A549 (cell line): ENCODE results near the gene PNPLA6. TPM values are rescaled to one million over a fixed set of nuclear protein-coding genes. Genes with fewer than 3 reads are reported as not detected.
A peak's percentile ranks its signal among the peaks of the same experiment; 100 is the strongest.

Experiments used
- ATAC-seq, 2 experiments: fragments of 200-7000 bp in 1 of 2; fragments of >200 bp in 1 of 2; cut with Nextera tagmentation in 1 of 2; cut with Tn5 transposase in 1 of 2; 3 replicates each; pipeline versions ENCODE4 v1.8.0 to v1.9.1; 2018 to 2020; ENCODE audit warnings: mild to moderate bottlenecking in 1 of 2, moderate library complexity in 1 of 2
- CTCF ChIA-PET: fragments of 300-600 bp; sonication (Branson Sonifier 250); formaldehyde crosslinking; extraction: SDS; loops from one replicate; lab custom pipeline; 2021; ENCODE audit warnings: antibody characterized with exemption, inconsistent platforms; lab: Yijun Ruan, JAX
- POLR2A ChIA-PET: fragments of 350-600 bp; formaldehyde crosslinking; extraction: SDS; loops from one replicate; lab custom pipeline; 2021; ENCODE audit warnings: antibody characterized with exemption, inconsistent platforms; lab: Yijun Ruan, JAX
- DNase-seq, 2 experiments: peaks; one replicate each; pipeline versions ENCODE4 v3.0.0 to v3.0.0-alpha.2; 2011 to 2016; ENCODE audit warnings: low read depth in 1 of 2, low spot score in 1 of 2
- FAIRE-seq: peaks from 2 replicates; lab custom pipeline; 2011; peaks lifted over from hg19 to GRCh38; lab: Jason Lieb, UNC
- H3K27ac ChIP-seq, 2 experiments: fragments of >200 bp; sonication (Bioruptor Twin); formaldehyde crosslinking; 3 replicates each; pipeline ENCODE4 v1.5.1; 2016 to 2017
- H3K4me1 ChIP-seq: fragments of >200 bp; sonication (Bioruptor Twin); formaldehyde crosslinking; 3 replicates; pipeline ENCODE4 v1.6.1; 2016
- H3K4me2 ChIP-seq: fragments of >200 bp; sonication (Bioruptor Twin); formaldehyde crosslinking; 3 replicates; pipeline ENCODE4 v1.6.1; 2016
- H3K4me3 ChIP-seq: fragments of >200 bp; sonication (Bioruptor Twin); formaldehyde crosslinking; 3 replicates; pipeline ENCODE4 v1.5.1; 2016
- H3K9me3 ChIP-seq: fragments of >200 bp; sonication (Bioruptor Twin); formaldehyde crosslinking; 3 replicates; pipeline ENCODE4 v1.6.1; 2016
- BHLHE40 ChIP-seq: IDR thresholded peaks from 2 replicates; pipeline ENCODE4 v1.6.1; 2012; ENCODE audit warnings: low read depth, low read length, inconsistent platforms
- CBX2 ChIP-seq: fragments of 200-600 bp; sonication (generic); IDR thresholded peaks from 2 replicates; pipeline ENCODE4 v1.6.1; 2016; ENCODE audit warnings: low read depth, mild to moderate bottlenecking, borderline replicate concordance
- CHD4 ChIP-seq: fragments of 200-600 bp; sonication (generic); IDR thresholded peaks from 2 replicates; pipeline ENCODE4 v1.6.1; 2016; ENCODE audit warnings: antibody characterized with exemption, mild to moderate bottlenecking, borderline replicate concordance
- ESRRA ChIP-seq: fragments of 150-350 bp; IDR thresholded peaks from 2 replicates; pipeline ENCODE4 v1.6.1; 2014; ENCODE audit warnings: mild to moderate bottlenecking, low read length, borderline replicate concordance
- FOSB ChIP-seq: fragments of 250-450 bp; sonication (Bioruptor Pico); IDR thresholded peaks from 2 replicates; pipeline ENCODE4 v1.5.0; 2020; ENCODE audit warnings: mild to moderate bottlenecking, moderate library complexity
- FOSL2 ChIP-seq, 2 experiments: fragments of 450-650 bp in 1 of 2; fragments of >200 bp in 1 of 2; sonication (Bioruptor Twin) in 1 of 2; formaldehyde crosslinking; IDR thresholded peaks; 2 replicates each; pipeline versions ENCODE4 v1.5.0 to v1.6.1; 2016 to 2020; ENCODE audit warnings: mild to moderate bottlenecking in 1 of 2, moderate library complexity in 1 of 2
- FOXS1 ChIP-seq: fragments of 250-450 bp; sonication (Bioruptor Pico); IDR thresholded peaks from 2 replicates; pipeline ENCODE4 v1.5.0; 2020; ENCODE audit warnings: mild to moderate bottlenecking, moderate library complexity
- HDAC2 ChIP-seq: fragments of 200-600 bp; sonication (generic); IDR thresholded peaks from 2 replicates; pipeline ENCODE4 v1.6.1; 2016
- HOXB13 ChIP-seq: fragments of 250-450 bp; sonication (Bioruptor Pico); IDR thresholded peaks from 2 replicates; pipeline ENCODE4 v1.5.0; 2020; ENCODE audit warnings: low read depth, mild to moderate bottlenecking, moderate library complexity
- HOXB5 ChIP-seq: fragments of 250-450 bp; sonication (Bioruptor Pico); IDR thresholded peaks from 2 replicates; pipeline ENCODE4 v1.5.0; 2020; ENCODE audit warnings: mild to moderate bottlenecking, moderate library complexity
- JUN ChIP-seq, 2 experiments: fragments of >200 bp; sonication (Bioruptor Twin); formaldehyde crosslinking; IDR thresholded peaks; 2 replicates in 1 of 2; 3 replicates in 1 of 2; pipeline ENCODE4 v1.6.1; 2016 to 2017
- KDM1A ChIP-seq: fragments of 200-600 bp; sonication (generic); IDR thresholded peaks from 2 replicates; pipeline ENCODE4 v1.6.1; 2016; ENCODE audit warnings: low read depth, mild to moderate bottlenecking
- KDM5A ChIP-seq: fragments of 200-600 bp; sonication (generic); IDR thresholded peaks from 2 replicates; pipeline ENCODE4 v1.6.1; 2016; ENCODE audit warnings: antibody characterized with exemption, mild to moderate bottlenecking
- NFE2L2 ChIP-seq: fragments of 150-350 bp; conservative IDR thresholded peaks from 2 replicates; pipeline ENCODE4 v1.6.1; 2014; ENCODE audit warnings: low read length
- NR3C1 ChIP-seq: fragments of >200 bp; sonication (Bioruptor Twin); formaldehyde crosslinking; IDR thresholded peaks from 3 replicates; pipeline ENCODE4 v1.6.1; 2017
- PHF8 ChIP-seq: fragments of 200-600 bp; sonication (generic); IDR thresholded peaks from 2 replicates; pipeline ENCODE4 v1.6.1; 2016; ENCODE audit warnings: low read depth, mild to moderate bottlenecking, antibody characterized with exemption, moderate library complexity, borderline replicate concordance
- POLR2A ChIP-seq: IDR thresholded peaks from 2 replicates; pipeline ENCODE4 v1.6.1; 2012; ENCODE audit warnings: mild to moderate bottlenecking, low read length
- POLR2AphosphoS2 ChIP-seq: conservative IDR thresholded peaks from 2 replicates; pipeline ENCODE4 v1.6.1; 2012; ENCODE audit warnings: low read length, improper control_type of control experiment, inconsistent platforms
- RAD21 ChIP-seq, 2 experiments: fragments of >200 bp in 1 of 2; sonication (Bioruptor Twin) in 1 of 2; formaldehyde crosslinking in 1 of 2; IDR thresholded peaks in 1 of 2; conservative IDR thresholded peaks in 1 of 2; 2 replicates in 1 of 2; 3 replicates in 1 of 2; pipeline ENCODE4 v1.6.1; 2012 to 2018; ENCODE audit warnings: inconsistent platforms in 1 of 2
- RARB ChIP-seq: fragments of 250-450 bp; sonication (Bioruptor Pico); IDR thresholded peaks from 2 replicates; pipeline ENCODE4 v1.8.0; 2021; ENCODE audit warnings: mild to moderate bottlenecking, moderate library complexity
- RNF2 ChIP-seq: fragments of 200-600 bp; sonication (generic); IDR thresholded peaks from 2 replicates; pipeline ENCODE4 v1.6.1; 2016; ENCODE audit warnings: low read depth, mild to moderate bottlenecking, antibody characterized with exemption, moderate library complexity, borderline replicate concordance
- SMC3 ChIP-seq: fragments of >200 bp; sonication (Bioruptor Twin); formaldehyde crosslinking; IDR thresholded peaks from 3 replicates; pipeline ENCODE4 v1.6.1; 2018; ENCODE audit warnings: inconsistent platforms
- TP53 ChIP-seq: fragments of 250-450 bp; sonication (Bioruptor Pico); IDR thresholded peaks from 2 replicates; pipeline ENCODE4 v1.5.0; 2021; ENCODE audit warnings: mild to moderate bottlenecking, moderate library complexity
- ZC3H11A ChIP-seq: fragments of 450-650 bp; IDR thresholded peaks from 2 replicates; pipeline ENCODE4 v1.6.1; 2014; ENCODE audit warnings: antibody characterized with exemption, mild to moderate bottlenecking
- ZSCAN20 ChIP-seq: fragments of 250-450 bp; sonication (Bioruptor Pico); IDR thresholded peaks from 2 replicates; pipeline ENCODE4 v1.8.0; 2022; ENCODE audit warnings: mild to moderate bottlenecking, moderate library complexity
- WGBS: methylation state at CpG from one replicate; pipeline ENCODE4 v1.1.6; 2017; ENCODE audit errors: missing lambda C conversion rate; 5-methylcytosine and 5-hydroxymethylcytosine counted together
- polyA plus RNA-seq, 4 experiments: library from polyadenylated mRNA; depleted of rRNA in 3 of 4; stranded (reverse); fragments of >200 nt; fragmentation: RNase III in 1 of 4; extraction: RNeasy Plus Mini Kit Qiagen cat#74134 plus additional on column Dnase treatment in 1 of 4; gene quantifications; 2 replicates in 3 of 4; 3 replicates in 1 of 4; pipeline ENCODE4 v1.2.3, GENCODE V29; 2011 to 2017
- TF ChIP-seq, protein P1 (sequence below): fragments of >200 bp; sonication (Bioruptor Twin); formaldehyde crosslinking; IDR thresholded peaks from 3 replicates; pipeline ENCODE4 v1.5.1; 2016
- TF ChIP-seq, protein P2 (sequence below): IDR thresholded peaks from 2 replicates; pipeline ENCODE4 v1.6.1; 2012
- TF ChIP-seq, protein P3 (sequence below): fragments of 250-450 bp; sonication (Bioruptor Pico); IDR thresholded peaks from 2 replicates; pipeline ENCODE4 v1.5.0; 2021; ENCODE audit warnings: mild to moderate bottlenecking, moderate library complexity, borderline replicate concordance
- TF ChIP-seq, protein P4 (sequence below): IDR thresholded peaks from 2 replicates; pipeline ENCODE4 v1.6.1; 2012
- TF ChIP-seq, protein P5 (sequence below): fragments of 450-650 bp; IDR thresholded peaks from 2 replicates; pipeline ENCODE4 v1.6.1; 2014; ENCODE audit warnings: antibody characterized with exemption
- TF ChIP-seq, protein P6 (sequence below): IDR thresholded peaks from 2 replicates; pipeline ENCODE4 v1.6.1; 2012; ENCODE audit warnings: low read depth, borderline replicate concordance

Gene PNPLA6
- polyA plus RNA-seq, 2 of the 4 experiments (the other 2 are of a cell fraction), result 17.0 to 58.1 TPM

DNA sequence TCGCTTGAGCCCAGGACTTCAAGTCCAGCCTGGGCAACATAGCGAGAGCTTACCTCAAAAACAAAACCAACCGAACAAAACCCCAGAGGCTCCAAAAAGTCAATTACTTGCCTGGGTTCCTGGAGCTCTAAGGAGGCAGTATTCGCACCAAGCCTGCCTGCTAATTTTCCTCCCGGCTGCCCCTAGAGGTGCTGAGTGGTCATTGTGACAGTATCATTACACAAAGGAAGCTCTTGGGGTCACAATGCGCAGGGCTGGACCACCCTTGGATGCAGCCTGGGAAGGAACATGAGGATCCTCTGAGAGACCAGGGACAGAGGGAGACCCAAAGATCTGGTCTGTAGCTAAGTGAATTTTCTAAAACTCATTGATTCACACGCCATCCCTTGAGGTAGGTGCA is 38.2 kb upstream of the PNPLA6 start (continued):
- TF ChIP-seq NR3C1 (no peak), JUN (IDR thresholded peaks at IDR 0.05) (no peak)
- TF ChIP-seq, protein P1, sequence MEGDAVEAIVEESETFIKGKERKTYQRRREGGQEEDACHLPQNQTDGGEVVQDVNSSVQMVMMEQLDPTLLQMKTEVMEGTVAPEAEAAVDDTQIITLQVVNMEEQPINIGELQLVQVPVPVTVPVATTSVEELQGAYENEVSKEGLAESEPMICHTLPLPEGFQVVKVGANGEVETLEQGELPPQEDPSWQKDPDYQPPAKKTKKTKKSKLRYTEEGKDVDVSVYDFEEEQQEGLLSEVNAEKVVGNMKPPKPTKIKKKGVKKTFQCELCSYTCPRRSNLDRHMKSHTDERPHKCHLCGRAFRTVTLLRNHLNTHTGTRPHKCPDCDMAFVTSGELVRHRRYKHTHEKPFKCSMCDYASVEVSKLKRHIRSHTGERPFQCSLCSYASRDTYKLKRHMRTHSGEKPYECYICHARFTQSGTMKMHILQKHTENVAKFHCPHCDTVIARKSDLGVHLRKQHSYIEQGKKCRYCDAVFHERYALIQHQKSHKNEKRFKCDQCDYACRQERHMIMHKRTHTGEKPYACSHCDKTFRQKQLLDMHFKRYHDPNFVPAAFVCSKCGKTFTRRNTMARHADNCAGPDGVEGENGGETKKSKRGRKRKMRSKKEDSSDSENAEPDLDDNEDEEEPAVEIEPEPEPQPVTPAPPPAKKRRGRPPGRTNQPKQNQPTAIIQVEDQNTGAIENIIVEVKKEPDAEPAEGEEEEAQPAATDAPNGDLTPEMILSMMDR, result no peak

DNA sequence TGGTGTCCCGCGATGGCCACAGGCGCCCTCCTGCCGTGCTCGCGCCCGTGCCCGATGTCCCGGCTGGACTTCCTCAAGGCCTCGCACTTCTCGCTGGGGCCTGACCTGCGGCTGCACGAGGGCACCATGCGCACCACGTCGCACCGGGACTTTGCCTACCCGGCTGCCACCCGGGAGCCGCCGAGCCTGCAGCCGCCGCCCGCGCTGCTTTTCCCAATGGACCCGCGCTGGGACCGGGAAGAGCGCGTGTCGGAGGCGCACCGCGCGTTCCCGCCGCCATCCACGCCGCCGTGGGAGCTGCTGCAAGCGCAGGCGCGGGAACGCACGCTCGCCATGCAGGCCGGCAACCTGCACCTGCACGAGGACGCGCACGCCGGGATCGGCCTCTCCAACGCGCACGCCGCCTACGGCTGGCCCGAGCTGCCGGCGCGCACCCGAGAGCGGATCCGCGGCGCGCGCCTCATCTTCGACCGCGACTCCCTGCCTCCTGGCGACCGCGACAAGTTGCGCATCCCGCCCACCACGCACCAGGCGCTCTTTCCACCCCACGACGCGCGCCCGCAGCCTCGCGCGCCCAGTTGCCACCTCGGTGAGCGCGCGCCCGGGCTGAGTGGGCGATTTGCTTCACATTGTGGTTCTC is 34.6 kb upstream of the PNPLA6 start:
- ChIA-PET POLR2A (interaction anchor here (1.0 kb wide), 1 partner anchor 108 kb away, joined by 3 read pairs; no protein-coding TSS in a partner anchor), CTCF (interaction anchor here (0.7 kb wide), 1 partner anchor 25 kb away, joined by 4 read pairs; no protein-coding TSS in a partner anchor)
- peak overlapping the region; percentile 59 to 78; a peak in 5 of 6 replicates for H3K27ac ChIP-seq
- H3K4me2 ChIP-seq, result peak overlapping the region; percentile 81
- H3K4me1 ChIP-seq, result peaks cover 6% of the 10 kb centered on the region; the same call in 2 of the 3 replicates
- no peak for FAIRE-seq
- peak overlapping the region; percentile 41 for H3K4me3 ChIP-seq
- peak; percentile 62 to 75 for ATAC-seq
- H3K9me3 ChIP-seq, result no peaks in the 10 kb centered on the region
- DNase-seq, result peak; percentile 65 to 89
- 47% methylated on average over 7 of the region's 93 CpGs for WGBS
- TF ChIP-seq ZSCAN20 (CRISPR knock-in tag) (no peak), TP53 (0 out of 2 replicates have a peak, but pooled peaks have one; percentile 50), CHD4 (no peak), FOXS1 (no peak), POLR2AphosphoS2 (no peak), KDM1A (no peak), FOSL2 (IDR thresholded peaks at IDR 0.05) (no peak), FOSL2 (CRISPR knock-in tag; IDR thresholded peaks at IDR 0.05) (no peak), BHLHE40 (no peak), HOXB13 (CRISPR knock-in tag) (peak; percentile 84), FOSB (CRISPR knock-in tag) (no peak), RNF2 (peak; percentile 65; the same call in 1 of the 2 replicates), NFE2L2 (no peak), RARB (CRISPR knock-in tag) (no peak), ESRRA (no peak), ZC3H11A (no peak), HDAC2 (no peak), SMC3 (no peak), PHF8 (no peak), KDM5A (no peak), POLR2A (peak; percentile 79), HOXB5 (CRISPR knock-in tag) (peak; percentile 49; the same call in 1 of the 2 replicates), RAD21 (conservative IDR thresholded peaks at IDR 0.05 in 1 of 2, IDR thresholded peaks at IDR 0.05 in 1 of 2) (no peak), JUN (IDR thresholded peaks at IDR 0.05) (0 out of 5 replicates have a peak, but pooled peaks of 1 of the 2 experiments have one; percentile 23), CBX2 (no peak)
- TF ChIP-seq, protein P2, sequence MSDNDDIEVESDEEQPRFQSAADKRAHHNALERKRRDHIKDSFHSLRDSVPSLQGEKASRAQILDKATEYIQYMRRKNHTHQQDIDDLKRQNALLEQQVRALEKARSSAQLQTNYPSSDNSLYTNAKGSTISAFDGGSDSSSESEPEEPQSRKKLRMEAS, result peak; percentile 98
- TF ChIP-seq, protein P3, sequence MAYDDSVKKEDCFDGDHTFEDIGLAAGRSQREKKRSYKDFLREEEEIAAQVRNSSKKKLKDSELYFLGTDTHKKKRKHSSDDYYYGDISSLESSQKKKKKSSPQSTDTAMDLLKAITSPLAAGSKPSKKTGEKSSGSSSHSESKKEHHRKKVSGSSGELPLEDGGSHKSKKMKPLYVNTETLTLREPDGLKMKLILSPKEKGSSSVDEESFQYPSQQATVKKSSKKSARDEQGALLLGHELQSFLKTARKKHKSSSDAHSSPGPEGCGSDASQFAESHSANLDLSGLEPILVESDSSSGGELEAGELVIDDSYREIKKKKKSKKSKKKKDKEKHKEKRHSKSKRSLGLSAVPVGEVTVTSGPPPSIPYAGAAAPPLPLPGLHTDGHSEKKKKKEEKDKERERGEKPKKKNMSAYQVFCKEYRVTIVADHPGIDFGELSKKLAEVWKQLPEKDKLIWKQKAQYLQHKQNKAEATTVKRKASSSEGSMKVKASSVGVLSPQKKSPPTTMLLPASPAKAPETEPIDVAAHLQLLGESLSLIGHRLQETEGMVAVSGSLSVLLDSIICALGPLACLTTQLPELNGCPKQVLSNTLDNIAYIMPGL (CRISPR knock-in tag), result 0 out of 2 replicates have a peak, but pooled peaks have one; percentile 61
- TF ChIP-seq, protein P4, sequence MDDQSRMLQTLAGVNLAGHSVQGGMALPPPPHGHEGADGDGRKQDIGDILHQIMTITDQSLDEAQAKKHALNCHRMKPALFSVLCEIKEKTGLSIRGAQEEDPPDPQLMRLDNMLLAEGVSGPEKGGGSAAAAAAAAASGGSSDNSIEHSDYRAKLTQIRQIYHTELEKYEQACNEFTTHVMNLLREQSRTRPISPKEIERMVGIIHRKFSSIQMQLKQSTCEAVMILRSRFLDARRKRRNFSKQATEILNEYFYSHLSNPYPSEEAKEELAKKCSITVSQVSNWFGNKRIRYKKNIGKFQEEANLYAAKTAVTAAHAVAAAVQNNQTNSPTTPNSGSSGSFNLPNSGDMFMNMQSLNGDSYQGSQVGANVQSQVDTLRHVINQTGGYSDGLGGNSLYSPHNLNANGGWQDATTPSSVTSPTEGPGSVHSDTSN, result no peak
- TF ChIP-seq, protein P5, sequence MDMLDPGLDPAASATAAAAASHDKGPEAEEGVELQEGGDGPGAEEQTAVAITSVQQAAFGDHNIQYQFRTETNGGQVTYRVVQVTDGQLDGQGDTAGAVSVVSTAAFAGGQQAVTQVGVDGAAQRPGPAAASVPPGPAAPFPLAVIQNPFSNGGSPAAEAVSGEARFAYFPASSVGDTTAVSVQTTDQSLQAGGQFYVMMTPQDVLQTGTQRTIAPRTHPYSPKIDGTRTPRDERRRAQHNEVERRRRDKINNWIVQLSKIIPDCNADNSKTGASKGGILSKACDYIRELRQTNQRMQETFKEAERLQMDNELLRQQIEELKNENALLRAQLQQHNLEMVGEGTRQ, result no peak
- TF ChIP-seq, protein P6, sequence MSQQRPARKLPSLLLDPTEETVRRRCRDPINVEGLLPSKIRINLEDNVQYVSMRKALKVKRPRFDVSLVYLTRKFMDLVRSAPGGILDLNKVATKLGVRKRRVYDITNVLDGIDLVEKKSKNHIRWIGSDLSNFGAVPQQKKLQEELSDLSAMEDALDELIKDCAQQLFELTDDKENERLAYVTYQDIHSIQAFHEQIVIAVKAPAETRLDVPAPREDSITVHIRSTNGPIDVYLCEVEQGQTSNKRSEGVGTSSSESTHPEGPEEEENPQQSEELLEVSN, result peak; percentile 97
